ENCODE measurements around the gene TMEM234.

TMEM234 gene

GRCh38 chr1:32170991-32171390, 51.2 kb downstream of the TMEM234 start:
- DNase-seq = no peak

Measured in NCI-H1105 treated with DMSO at 0.1 percent for 48 hours (cell line).